H9 (cell line): ENCODE data around the gene PITX1. TPM values are rescaled to one million over a fixed set of nuclear protein-coding genes. Genes with fewer than 3 reads are reported as not detected.

Experiments
- DNase-seq: peaks from one replicate; pipeline ENCODE4 v3.0.0-alpha.2; 2017
- H2AFZ ChIP-seq: one replicate; pipeline ENCODE4 v1.6.1; 2013; ENCODE audit warnings: mild to moderate bottlenecking, low read length, control low read depth, moderate library complexity
- H2AK5ac ChIP-seq: 2 replicates; pipeline ENCODE4 v1.6.1; 2013; ENCODE audit warnings: low read length, control low read depth, mixed read lengths; ENCODE audit not compliant: insufficient read length
- H2BK120ac ChIP-seq: one replicate; pipeline ENCODE4 v1.6.1; 2013; ENCODE audit warnings: low read depth, mild to moderate bottlenecking, low read length, control low read depth, inconsistent platforms; ENCODE audit not compliant: poor library complexity, severe bottlenecking
- H2BK12ac ChIP-seq: 2 replicates; pipeline ENCODE4 v1.6.1; 2013; ENCODE audit warnings: low read length, control low read depth, mixed read lengths, low read depth; ENCODE audit not compliant: insufficient read length
- H2BK15ac ChIP-seq: 2 replicates; pipeline ENCODE4 v1.6.1; 2013; ENCODE audit warnings: low read depth, low read length, control low read depth
- H2BK20ac ChIP-seq: one replicate; pipeline ENCODE4 v1.6.1; 2013; ENCODE audit warnings: low read depth, mild to moderate bottlenecking, low read length, control low read depth, inconsistent platforms; ENCODE audit not compliant: poor library complexity, severe bottlenecking
- H2BK5ac ChIP-seq: 2 replicates; pipeline ENCODE4 v1.6.1; 2013; ENCODE audit warnings: low read length, control low read depth, mixed read lengths; ENCODE audit not compliant: insufficient read length
- H3K14ac ChIP-seq: 2 replicates; pipeline ENCODE4 v1.6.1; 2013; ENCODE audit warnings: low read length, control low read depth; ENCODE audit not compliant: insufficient read depth
- H3K18ac ChIP-seq: 2 replicates; pipeline ENCODE4 v1.6.1; 2013; ENCODE audit warnings: low read depth, mild to moderate bottlenecking, mixed read lengths, low read length, control low read depth; ENCODE audit not compliant: insufficient read length
- H3K23ac ChIP-seq: 2 replicates; pipeline ENCODE4 v1.6.1; 2013; ENCODE audit warnings: low read length, control low read depth, mixed read lengths, low read depth; ENCODE audit not compliant: insufficient read length
- H3K23me2 ChIP-seq: 2 replicates; pipeline ENCODE4 v1.6.1; 2013; ENCODE audit warnings: low read depth, mild to moderate bottlenecking, mixed read lengths, low read length, control low read depth; ENCODE audit not compliant: insufficient read length, poor library complexity, severe bottlenecking
- H3K27ac ChIP-seq: 2 replicates; pipeline ENCODE4 v1.5.1; 2013; ENCODE audit warnings: low read length, control low read depth, mixed read lengths, low read depth; ENCODE audit not compliant: insufficient read length
- H3K27me3 ChIP-seq: 2 replicates; pipeline ENCODE4 v1.6.1; 2013; ENCODE audit warnings: low read length, control low read depth, inconsistent platforms; ENCODE audit not compliant: insufficient read depth
- H3K4ac ChIP-seq: 2 replicates; pipeline ENCODE4 v1.6.1; 2013; ENCODE audit warnings: low read depth, mild to moderate bottlenecking, control low read depth, inconsistent platforms, low read length, moderate library complexity
- H3K4me1 ChIP-seq: 2 replicates; pipeline ENCODE4 v1.6.1; 2013; ENCODE audit warnings: low read length, control low read depth, inconsistent platforms; ENCODE audit not compliant: insufficient read depth
- H3K4me2 ChIP-seq: 2 replicates; pipeline ENCODE4 v1.6.1; 2013; ENCODE audit warnings: low read length, control low read depth, mixed read lengths; ENCODE audit not compliant: insufficient read length, insufficient read depth
- H3K56ac ChIP-seq: 2 replicates; pipeline ENCODE4 v1.6.1; 2013; ENCODE audit warnings: low read depth, mild to moderate bottlenecking, mixed read lengths, low read length, control low read depth; ENCODE audit not compliant: insufficient read length
- H3K79me1 ChIP-seq: 2 replicates; pipeline ENCODE4 v1.6.1; 2013; ENCODE audit warnings: low read depth, mild to moderate bottlenecking, moderate library complexity, low read length, control low read depth, inconsistent platforms; ENCODE audit not compliant: insufficient read depth, poor library complexity, severe bottlenecking
- H3K79me2 ChIP-seq: 2 replicates; pipeline ENCODE4 v1.6.1; 2013; ENCODE audit warnings: low read length, control low read depth, inconsistent platforms; ENCODE audit not compliant: insufficient read depth
- H3K9ac ChIP-seq: 2 replicates; pipeline ENCODE4 v1.6.1; 2013; ENCODE audit warnings: low read length, control low read depth, mixed read lengths; ENCODE audit not compliant: insufficient read length; ENCODE audit errors: extremely low read depth
- H3K9me3 ChIP-seq: one replicate; pipeline ENCODE4 v1.6.1; 2013; ENCODE audit warnings: low read depth, low read length, inconsistent platforms; ENCODE audit not compliant: control insufficient read depth
- H3T11ph ChIP-seq: one replicate; pipeline ENCODE4 v1.6.1; 2013; ENCODE audit warnings: mild to moderate bottlenecking, low read length, control low read depth, inconsistent platforms
- H4K20me1 ChIP-seq: one replicate; pipeline ENCODE4 v1.6.1; 2013; ENCODE audit not compliant: control insufficient read depth, insufficient read length, insufficient read depth
- H4K5ac ChIP-seq: 2 replicates; pipeline ENCODE4 v1.6.1; 2013; ENCODE audit warnings: low read depth, mild to moderate bottlenecking, mixed read lengths, low read length, control low read depth; ENCODE audit not compliant: insufficient read length
- H4K8ac ChIP-seq: replicated peaks from 2 replicates; pipeline ENCODE4 v1.6.1; 2013; ENCODE audit warnings: low read length, control low read depth, mixed read lengths, low read depth; ENCODE audit not compliant: insufficient read length
- H4K91ac ChIP-seq: 2 replicates; pipeline ENCODE4 v1.6.1; 2013; ENCODE audit warnings: low read depth, mild to moderate bottlenecking, moderate library complexity, mixed read lengths, low read length, control low read depth; ENCODE audit not compliant: insufficient read length
- H3K27ac Mint-ChIP-seq, 3 experiments: 2 replicates in 2 of 3; 3 replicates in 1 of 3; pipeline ENCODE4 v1.8.0; 2020 to 2021; ENCODE audit warnings: mixed read lengths in 3 of 3, mild to moderate bottlenecking in 1 of 3, moderate library complexity in 1 of 3
- H3K27me3 Mint-ChIP-seq: 2 replicates; pipeline ENCODE4 v1.8.0; 2021; ENCODE audit warnings: low read depth, mild to moderate bottlenecking, moderate library complexity, mixed read lengths
- H3K36me3 Mint-ChIP-seq, 3 experiments: 2 replicates in 2 of 3; 3 replicates in 1 of 3; pipeline ENCODE4 v1.8.0; 2020 to 2021; ENCODE audit warnings: low read depth in 3 of 3, mixed read lengths in 3 of 3; ENCODE audit not compliant: insufficient read depth in 1 of 3
- H3K4me1 Mint-ChIP-seq, 2 experiments: 2 replicates each; pipeline ENCODE4 v1.8.0; 2020; ENCODE audit warnings: mixed read lengths in 2 of 2
- H3K4me3 Mint-ChIP-seq, 2 experiments: 2 replicates in 1 of 2; 3 replicates in 1 of 2; pipeline ENCODE4 v1.8.0; 2020 to 2021; ENCODE audit warnings: mild to moderate bottlenecking in 2 of 2, mixed read lengths in 2 of 2, moderate library complexity in 1 of 2
- H3K9me3 Mint-ChIP-seq, 2 experiments: 2 replicates in 1 of 2; 3 replicates in 1 of 2; pipeline ENCODE4 v1.8.0; 2020; ENCODE audit warnings: mild to moderate bottlenecking in 2 of 2, mixed read lengths in 2 of 2, moderate library complexity in 1 of 2
- CTCF ChIP-seq: fragments of 200-600 bp; sonication (generic); conservative IDR thresholded peaks from 3 replicates; pipeline ENCODE4 v1.8.0; 2021; ENCODE audit warnings: antibody characterized with exemption, mild to moderate bottlenecking
- WGBS: extraction: QIAGEN DNeasy Blood & Tissue Kit; methylation state at CpG from one replicate; pipeline ENCODE4 v1.1.7; 2013; ENCODE audit warnings: missing lambda C conversion rate, low lambda C conversion rate, mixed read lengths; ENCODE audit not compliant: insufficient read length; ENCODE audit errors: extremely low coverage; 5-methylcytosine and 5-hydroxymethylcytosine counted together
- total RNA-seq: library from RNA; stranded (reverse); gene quantifications from 2 replicates; pipeline ENCODE4 v1.2.1, GENCODE V29; 2021

PITX1 gene
- total RNA-seq, 1 experiment from 2014 or later, result not detected

DNA sequence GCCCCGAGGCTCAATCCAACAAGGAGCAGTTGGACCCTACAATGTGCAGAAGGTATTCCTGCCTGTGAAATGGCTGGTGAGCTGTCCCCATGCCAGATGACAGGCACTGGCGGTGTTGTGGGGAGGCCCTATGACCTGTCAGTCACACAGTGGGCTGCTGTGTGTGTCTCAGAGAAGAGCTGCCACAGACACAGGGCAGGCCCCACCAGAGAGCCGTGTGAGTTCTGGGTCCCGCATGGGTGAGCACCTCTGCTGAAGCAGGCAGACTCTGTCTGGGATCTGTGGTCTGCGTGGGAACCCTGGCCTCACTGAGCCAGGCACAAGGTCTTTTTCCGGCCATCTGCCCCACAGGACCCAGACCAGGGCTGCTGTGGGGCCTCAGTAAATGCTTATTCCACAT, 37.3 kb upstream of the PITX1 start:
- no peak overlapping the region for H4K91ac ChIP-seq
- H3K79me1 ChIP-seq, result no peaks in the 10 kb centered on the region
- no peak overlapping the region for H3K4me3 Mint-ChIP-seq
- H4K20me1 ChIP-seq, result no peaks in the 10 kb centered on the region
- H2BK20ac ChIP-seq, result no peak overlapping the region
- no peak overlapping the region for H2AK5ac ChIP-seq
- H2AFZ ChIP-seq, result no peak overlapping the region
- no peak overlapping the region for H2BK5ac ChIP-seq
- H2BK120ac ChIP-seq, result no peak overlapping the region
- H4K8ac ChIP-seq, result no peak overlapping the region
- no peak overlapping the region for H3K4me2 ChIP-seq
- H3K79me2 ChIP-seq, result no peaks in the 10 kb centered on the region
- H3K27me3 ChIP-seq, result no peaks in the 10 kb centered on the region; the same call in 1 of the 2 replicates
- H3K23ac ChIP-seq, result no peak overlapping the region
- H3K9ac ChIP-seq, result no peak overlapping the region
- H3K9me3 ChIP-seq, result no peaks in the 10 kb centered on the region
- no peak overlapping the region for H3K18ac ChIP-seq
- DNase-seq, result no peak
- H3K56ac ChIP-seq, result no peak overlapping the region
- H4K5ac ChIP-seq, result no peak overlapping the region
- no peak overlapping the region for H2BK15ac ChIP-seq
- H3K4ac ChIP-seq, result no peak overlapping the region
- H3K23me2 ChIP-seq, result no peaks in the 10 kb centered on the region
- no peak overlapping the region for H3T11ph ChIP-seq
- TF ChIP-seq CTCF, result no peak
- WGBS, result no CpG with 5 or more reads among the region's 6 CpGs
- no peak overlapping the region for H3K27ac ChIP-seq
- no peaks in the 10 kb centered on the region; a peak in 1 of 5 replicates for H3K9me3 Mint-ChIP-seq
- H3K4me1 ChIP-seq, result peaks cover 2% of the 10 kb centered on the region; the same call in 1 of the 2 replicates
- peaks cover 100% of the 10 kb centered on the region for H3K27me3 Mint-ChIP-seq
- no peaks in the 10 kb centered on the region for H3K36me3 Mint-ChIP-seq
- H3K27ac Mint-ChIP-seq, result no peak overlapping the region
- peaks cover 19 to 25% of the 10 kb centered on the region in 2 experiments for H3K4me1 Mint-ChIP-seq
- H3K14ac ChIP-seq, result no peak overlapping the region
- H2BK12ac ChIP-seq, result no peak overlapping the region
